SH-SY5Y (cell line): Measurements from ENCODE around the gene MRFAP1L1.

ENCODE experiments used
- GATA2 ChIP-seq: IDR thresholded peaks from 2 replicates; pipeline ENCODE4 v1.6.1; 2011; ENCODE audit warnings: mild to moderate bottlenecking, low read depth, low read length
- GATA3 ChIP-seq: IDR thresholded peaks from 2 replicates; pipeline ENCODE4 v1.6.1; 2011; ENCODE audit warnings: low read depth, mild to moderate bottlenecking, low read length, moderate library complexity

Gene MRFAP1L1

DNA sequence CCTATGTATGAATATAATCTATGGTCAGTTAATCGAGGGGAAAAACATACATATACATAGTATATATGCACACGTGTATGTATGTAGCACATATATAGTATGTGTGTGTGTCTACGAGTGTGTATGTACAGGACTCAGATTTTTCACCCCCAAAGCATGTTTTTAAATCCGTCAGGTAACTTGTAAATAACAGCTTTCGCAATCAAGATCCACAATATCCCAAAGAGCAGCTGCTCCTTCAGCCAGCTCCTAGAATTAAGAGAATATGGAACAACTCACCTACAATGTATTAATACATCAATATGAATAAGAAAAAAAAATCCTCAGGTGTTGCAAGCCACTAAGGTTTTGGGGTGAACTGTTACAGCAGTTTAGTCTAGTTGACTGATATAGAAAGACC lies 3.5 kb downstream of the MRFAP1L1 start:
- TF ChIP-seq GATA3 (no peak), GATA2 (no peak)

DNA sequence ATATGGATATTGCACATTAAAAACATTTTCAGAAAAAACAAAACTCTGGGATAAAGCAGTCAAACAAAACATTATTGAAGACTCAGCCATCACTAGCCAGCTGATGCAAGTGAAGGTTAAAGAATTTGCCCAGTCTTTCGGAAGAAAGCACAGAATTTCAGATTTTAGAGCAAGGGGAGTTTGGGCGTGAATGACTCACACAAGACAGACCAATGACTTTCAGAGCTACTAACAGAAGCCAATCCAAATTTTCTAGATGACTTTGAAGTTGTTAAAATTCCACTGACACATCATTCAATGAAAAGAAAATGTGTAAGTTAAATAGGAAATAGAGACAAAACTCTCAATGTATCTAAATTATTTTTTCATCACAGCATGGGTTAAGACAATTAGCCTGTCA lies 4.0 kb downstream of the MRFAP1L1 start:
- TF ChIP-seq GATA3 (no peak), GATA2 (no peak)

DNA sequence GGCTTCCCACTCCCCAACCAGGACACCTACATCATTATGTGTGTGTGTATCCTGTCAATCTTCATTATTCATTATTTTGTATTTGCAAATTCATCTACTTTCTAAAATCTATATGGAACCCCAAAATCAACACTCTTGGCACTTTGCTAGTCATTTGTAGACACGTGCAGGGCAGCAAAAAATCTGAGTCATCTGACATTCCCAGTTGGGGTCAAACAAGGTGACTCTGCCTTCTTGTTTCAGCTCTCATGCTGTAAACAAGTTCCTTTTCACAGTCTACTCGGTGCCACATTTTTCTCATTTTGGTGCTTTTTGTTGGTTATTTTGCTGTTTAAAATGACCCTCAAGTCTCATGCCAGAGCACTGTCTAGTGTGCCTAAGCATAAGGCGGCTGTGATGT lies 5.9 kb downstream of the MRFAP1L1 start:
- no peak for TF ChIP-seq GATA2
- TF ChIP-seq GATA3 = no peak

DNA sequence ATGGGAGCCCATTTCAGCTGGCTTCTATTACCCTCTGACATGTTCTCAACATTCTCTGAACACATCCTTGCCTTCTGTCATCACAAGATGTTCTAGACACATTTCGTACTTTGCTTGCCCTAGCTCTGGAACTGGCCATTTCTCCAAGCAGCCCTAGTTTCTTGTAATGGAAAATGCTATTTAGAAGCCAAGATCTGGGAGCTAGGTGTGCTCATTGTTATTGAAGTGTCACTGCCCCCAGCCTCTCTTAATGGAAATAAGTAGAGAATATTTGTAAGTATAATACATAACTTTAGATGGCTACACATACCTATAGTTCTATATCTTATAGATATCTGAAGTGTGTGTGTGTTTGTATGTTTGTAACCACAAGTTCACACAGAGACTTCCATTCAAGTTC lies 6.9 kb downstream of the MRFAP1L1 start:
- TF ChIP-seq GATA3 (no peak), GATA2 (no peak)

DNA sequence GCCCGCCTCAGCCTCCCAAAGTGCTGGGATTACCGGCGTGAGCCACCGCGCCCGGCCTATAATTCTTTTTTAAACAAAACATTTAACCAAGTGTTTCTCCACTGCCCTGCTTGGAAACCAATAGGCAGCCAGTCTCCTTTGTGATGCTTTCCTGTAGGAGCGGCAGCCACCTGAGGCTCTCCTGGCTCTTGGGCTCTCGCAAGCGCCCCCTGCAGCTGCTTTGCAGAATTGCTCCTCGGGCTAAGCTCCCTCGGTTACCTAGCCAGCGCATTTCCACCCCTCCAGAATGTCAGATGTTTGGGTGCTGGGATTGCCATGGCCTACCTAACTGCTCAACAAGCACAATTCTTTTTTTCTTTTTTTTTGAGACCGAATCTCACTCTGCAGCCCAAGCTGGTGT lies 8.3 kb downstream of the MRFAP1L1 start:
- no peak for TF ChIP-seq GATA2
- no peak for TF ChIP-seq GATA3

DNA sequence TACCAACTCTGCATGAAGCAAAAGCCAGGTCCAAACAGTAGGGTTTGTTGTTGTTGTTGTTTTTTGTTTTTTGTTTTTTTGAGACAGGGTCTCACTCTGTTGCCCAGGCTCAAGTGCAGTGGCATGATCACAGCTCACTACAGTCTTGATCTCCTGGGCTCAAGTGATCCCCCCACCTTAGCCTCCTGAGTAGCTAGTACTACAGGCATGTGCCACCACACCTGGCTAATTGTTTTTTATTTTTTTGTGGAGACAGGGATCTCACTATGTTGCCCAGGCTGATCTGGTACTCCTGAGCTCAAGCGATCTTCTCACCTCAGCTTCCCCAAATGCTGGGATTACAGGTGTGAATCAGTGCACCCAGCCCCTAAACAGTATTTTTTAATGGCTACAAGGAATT lies 9.8 kb downstream of the MRFAP1L1 start:
- no peak for TF ChIP-seq GATA2
- no peak for TF ChIP-seq GATA3

DNA sequence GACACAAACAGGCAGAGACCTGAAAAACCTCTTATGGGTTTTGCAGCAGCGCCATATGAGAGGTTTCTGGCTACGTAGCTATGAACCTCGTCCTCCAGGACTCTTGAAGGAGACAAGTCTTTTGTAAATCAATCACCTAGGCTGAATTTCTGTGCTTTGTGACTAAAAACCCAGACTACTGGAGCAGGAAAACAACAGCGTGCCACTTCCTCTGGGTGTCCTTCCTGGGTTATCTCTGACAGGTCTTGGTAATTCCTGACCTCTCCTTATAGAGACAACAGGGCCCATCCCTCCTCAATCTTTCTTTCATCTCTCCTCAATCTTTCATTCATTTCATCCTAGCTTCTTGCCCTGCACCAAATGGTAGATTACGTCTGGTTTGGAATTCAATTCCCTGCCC lies 10.3 kb downstream of the MRFAP1L1 start:
- no peak for TF ChIP-seq GATA2

DNA sequence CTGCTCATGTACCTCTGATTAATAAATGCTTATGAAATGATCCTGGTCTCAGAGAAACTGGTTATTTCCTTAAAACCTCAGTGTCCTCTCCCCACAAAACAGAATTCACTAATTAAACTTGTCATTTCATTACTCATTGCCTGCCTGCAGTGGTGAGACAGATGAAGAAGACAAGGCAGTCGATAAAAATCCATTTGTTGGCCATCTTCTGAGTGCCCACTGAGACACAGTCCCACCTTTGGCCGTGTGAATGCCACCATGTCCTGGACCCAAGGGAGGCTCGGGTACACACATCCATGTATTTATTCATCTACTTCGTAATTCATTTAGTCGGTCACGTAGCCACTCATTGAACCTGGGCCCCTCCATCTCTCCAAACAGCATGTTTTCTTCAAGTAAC lies 12.5 kb downstream of the MRFAP1L1 start:
- TF ChIP-seq GATA3 = no peak
- TF ChIP-seq GATA2 = no peak

DNA sequence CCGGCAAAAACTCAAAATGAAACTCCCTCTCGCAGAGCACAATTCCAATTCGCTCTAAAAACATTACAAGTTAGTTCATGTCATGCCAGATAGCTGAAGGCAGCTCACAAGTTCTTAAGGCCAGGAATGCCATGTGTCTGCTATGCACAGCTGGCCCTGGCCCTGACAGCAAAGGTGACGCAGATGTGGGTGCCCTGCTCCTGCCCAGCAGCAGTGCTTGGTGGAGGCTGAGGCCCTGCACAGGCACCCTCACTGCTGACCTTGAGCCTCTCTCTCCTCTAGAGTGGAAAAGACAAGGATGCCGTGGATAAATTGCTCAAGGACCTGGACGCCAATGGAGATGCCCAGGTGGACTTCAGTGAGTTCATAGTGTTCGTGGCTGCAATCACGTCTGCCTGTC lies 13.1 kb downstream of the MRFAP1L1 start:
- no peak for TF ChIP-seq GATA2
- TF ChIP-seq GATA3 = no peak

DNA sequence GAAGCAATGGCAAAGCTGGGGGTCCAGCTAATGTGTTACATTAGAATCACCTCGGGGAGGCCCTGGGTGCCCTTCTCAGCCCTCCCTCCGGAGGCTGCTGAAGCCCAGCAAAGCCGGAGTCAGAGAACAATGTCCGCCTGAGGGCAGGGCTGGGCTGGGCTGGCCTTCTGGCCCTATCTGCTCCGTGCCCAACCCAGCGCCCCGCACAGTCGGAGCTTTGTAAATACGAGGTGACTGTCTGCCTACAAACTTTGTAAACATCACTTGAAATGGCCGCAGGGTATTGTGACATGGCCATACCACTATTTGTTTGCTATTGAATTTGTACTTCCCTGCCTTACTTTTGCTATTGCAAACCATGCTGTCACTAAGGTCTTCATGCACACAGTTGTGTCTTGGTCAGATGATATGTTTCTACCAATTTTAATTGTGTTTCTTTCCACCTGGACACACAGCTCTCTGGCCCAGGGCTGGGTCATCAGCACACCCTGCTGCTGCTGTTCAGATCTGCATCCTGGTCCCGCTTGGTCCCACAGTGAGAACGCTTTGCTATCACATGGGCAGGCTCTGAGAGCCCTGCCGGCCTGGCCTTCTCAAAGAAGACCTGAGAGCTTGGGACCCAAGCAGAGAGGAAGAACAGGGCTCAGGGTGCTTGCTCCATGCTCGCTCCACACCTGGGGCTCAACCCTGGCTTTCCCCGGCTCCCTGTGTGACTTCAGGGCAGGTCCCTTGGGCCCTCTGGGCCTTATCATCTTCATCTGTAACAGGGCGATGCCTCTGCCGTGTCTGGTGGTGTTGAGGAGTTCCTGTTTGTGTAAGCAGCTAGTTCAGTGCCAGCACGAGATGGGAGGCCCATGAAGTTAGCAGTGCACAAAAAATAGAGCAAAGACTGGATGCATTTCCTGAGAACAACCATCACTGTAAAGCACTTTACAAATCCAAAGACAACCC lies 13.7 kb downstream of the MRFAP1L1 start:
- TF ChIP-seq GATA2 = no peak
- TF ChIP-seq GATA3 = no peak

DNA sequence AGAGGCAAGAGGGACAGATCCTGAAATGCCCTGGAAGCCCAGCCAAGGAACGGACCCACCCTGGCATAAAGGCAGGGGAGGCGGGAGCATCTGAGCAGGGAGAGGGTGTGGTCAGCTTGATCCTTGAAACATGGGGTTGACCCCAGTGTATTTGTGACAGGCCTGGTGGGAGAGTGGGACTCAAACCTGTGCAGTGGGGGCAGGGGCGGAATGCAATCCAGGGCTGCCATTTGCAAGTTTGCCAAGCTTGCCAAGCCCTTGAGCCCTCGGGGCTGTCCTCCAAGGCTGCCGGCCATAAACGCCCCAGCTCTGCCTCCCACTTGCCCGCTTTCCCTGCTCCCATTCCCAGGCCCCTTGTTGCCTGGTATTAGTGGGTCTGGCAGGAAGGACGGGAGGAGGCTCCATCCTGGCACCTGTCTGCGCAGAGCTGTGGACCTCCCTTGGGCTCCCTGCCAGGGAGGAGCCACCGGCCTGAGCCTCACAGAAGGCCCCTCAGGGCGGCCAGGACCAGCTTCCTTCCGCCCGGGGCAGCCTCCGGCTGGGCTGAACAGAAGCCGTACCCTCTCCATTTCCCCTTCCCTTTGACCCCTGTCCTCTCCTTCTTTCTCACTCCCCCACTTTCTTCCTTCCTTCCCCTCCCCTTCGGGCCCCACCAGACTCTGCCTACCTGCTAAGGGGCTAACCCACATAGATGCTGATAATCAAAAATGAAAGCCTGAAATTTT lies 15.3 kb downstream of the MRFAP1L1 start:
- TF ChIP-seq GATA2 (no peak), GATA3 (no peak)

DNA sequence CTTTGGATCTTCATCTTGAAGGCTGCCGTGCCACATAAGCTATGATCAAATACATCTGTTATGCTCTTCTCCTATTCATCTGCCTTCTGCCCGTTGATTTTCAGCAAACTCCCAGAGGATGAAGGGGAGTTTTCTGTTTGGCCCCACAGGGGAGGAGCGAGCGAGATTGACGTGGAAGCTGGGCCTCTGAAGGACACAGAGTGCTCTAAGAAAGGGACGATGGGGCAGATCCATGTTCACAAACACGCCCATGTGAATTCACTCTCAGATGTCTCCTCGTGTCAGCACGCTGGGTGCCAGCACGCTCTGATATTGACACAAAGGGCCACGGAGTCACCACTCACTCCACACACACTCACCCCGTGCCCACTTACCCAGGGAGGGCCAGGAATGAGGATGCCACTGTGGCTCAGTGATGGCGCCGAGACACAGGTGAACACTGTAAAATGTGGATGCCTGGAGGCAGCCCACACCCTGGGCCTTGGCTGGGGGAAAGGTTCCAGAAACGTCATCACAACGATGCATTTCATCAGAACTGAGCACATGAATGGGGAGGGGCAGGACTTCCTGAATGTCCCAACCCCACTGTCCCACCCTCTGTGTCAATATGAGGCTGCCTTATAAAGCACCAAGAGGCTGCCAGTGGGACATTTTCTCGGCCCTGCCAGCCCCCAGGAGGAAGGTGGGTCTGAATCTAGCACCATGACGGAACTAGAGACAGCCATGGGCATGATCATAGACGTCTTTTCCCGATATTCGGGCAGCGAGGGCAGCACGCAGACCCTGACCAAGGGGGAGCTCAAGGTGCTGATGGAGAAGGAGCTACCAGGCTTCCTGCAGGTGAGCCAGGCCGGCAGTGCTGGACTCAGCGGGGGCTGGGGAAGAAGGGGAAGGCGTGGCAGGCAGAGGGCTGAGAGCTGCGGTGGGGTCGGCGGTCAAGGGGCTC lies 16.2 kb downstream of the MRFAP1L1 start, which contains the start of gene S100P:
Gene S100P (plus strand): TSS at position 648 of the 946 bp plus-strand sequence. CDS start 55 bp downstream, at position 703.
- TF ChIP-seq GATA2 = no peak
- TF ChIP-seq GATA3 = no peak

DNA sequence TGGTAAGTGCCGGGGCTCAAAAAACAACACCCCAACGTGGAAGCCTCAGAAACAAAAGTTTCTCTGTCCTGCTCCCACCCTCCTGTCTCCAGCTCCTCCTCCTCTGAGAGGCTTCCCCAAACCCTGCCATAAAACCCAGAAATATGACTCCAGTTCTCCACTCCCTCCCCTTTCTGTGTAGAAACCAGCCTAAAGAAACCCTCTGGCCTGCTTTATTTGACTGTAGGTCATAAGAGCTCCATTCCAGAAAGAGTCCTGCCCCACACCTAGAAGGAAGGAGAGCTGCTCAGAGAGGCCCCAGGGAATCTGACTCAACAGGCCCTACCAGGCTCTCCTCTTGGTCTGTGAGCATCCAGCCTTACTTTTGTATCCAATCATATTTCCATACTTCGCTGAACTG lies 16.9 kb downstream of the MRFAP1L1 start:
- TF ChIP-seq GATA3 = no peak
- no peak for TF ChIP-seq GATA2

DNA sequence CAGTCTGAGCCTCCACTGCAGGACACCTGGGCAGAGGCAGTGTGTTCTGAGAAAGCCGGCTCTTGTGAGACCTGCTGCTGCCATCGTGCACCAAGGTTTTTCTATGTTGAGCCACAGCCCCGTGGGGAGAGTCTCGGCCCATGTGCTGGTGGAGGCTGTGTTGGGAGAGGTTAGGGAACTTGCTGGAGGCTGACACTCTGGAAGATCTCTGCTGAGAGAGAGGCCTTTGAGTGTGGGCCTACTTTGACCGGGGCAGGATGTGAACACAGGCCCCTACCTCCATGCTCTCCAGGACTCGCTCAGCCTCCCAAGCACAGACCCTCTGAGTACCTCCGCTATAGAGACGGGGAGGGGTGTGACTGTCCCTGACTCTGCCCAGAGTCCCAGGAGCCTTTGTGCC lies 17.3 kb downstream of the MRFAP1L1 start:
- TF ChIP-seq GATA3 (no peak), GATA2 (no peak)
